Spleen (tissue), 11 donors: ENCODE measurements around the gene KRTAP1-4. TPM values are rescaled to one million over a fixed set of nuclear protein-coding genes. Genes with fewer than 3 reads are reported as not detected.

Experiments
- DNase-seq: peaks from one replicate; pipeline ENCODE4 v3.0.0-alpha.2; 2020
- H3K27ac ChIP-seq, 8 donors: fragments of 200-600 bp; sonication (generic) in 7 of 8; 1 replicate in 4 of 8; 2 replicates in 4 of 8; pipeline versions ENCODE4 v1.5.0 to v1.8.0; 2016 to 2021; ENCODE audit warnings: inconsistent platforms in 4 of 8, mild to moderate bottlenecking in 4 of 8, moderate library complexity in 1 of 8
- H3K27me3 ChIP-seq, 7 donors: fragments of 200-600 bp; sonication (generic) in 6 of 7; replicated peaks in 1 of 7; 1 replicate in 4 of 7; 2 replicates in 3 of 7; pipeline versions ENCODE4 v1.5.0 to v1.8.0; 2016 to 2021; ENCODE audit warnings: inconsistent platforms in 3 of 7, mild to moderate bottlenecking in 1 of 7
- H3K36me3 ChIP-seq, 6 donors: fragments of 200-600 bp; sonication (generic) in 5 of 6; 1 replicate in 4 of 6; 2 replicates in 2 of 6; pipeline versions ENCODE4 v1.5.0 to v1.8.0; 2016 to 2021; ENCODE audit warnings: inconsistent platforms in 2 of 6
- H3K4me1 ChIP-seq, 6 donors: fragments of 200-600 bp; sonication (generic) in 5 of 6; 1 replicate in 3 of 6; 2 replicates in 3 of 6; pipeline versions ENCODE4 v1.5.0 to v1.8.0; 2016 to 2021; ENCODE audit warnings: inconsistent platforms in 3 of 6
- H3K4me3 ChIP-seq, 8 donors: fragments of 200-600 bp; sonication (generic) in 7 of 8; 1 replicate in 4 of 8; 2 replicates in 4 of 8; pipeline versions ENCODE4 v1.5.0 to v1.8.0; 2016 to 2021; ENCODE audit warnings: inconsistent platforms in 4 of 8, mild to moderate bottlenecking in 4 of 8, moderate library complexity in 2 of 8
- H3K9me3 ChIP-seq, 8 donors: fragments of 200-600 bp; sonication (generic) in 7 of 8; 1 replicate in 4 of 8; 2 replicates in 4 of 8; pipeline versions ENCODE4 v1.5.0 to v1.8.0; 2016 to 2021; ENCODE audit warnings: inconsistent platforms in 4 of 8
- CTCF ChIP-seq, 11 experiments: fragments of 200-600 bp in 7 of 11; fragments of 450-650 bp in 4 of 11; sonication (generic) in 4 of 11; IDR thresholded peaks in 8 of 11; conservative IDR thresholded peaks in 3 of 11; 1 replicate in 7 of 11; 2 replicates in 4 of 11; pipeline versions ENCODE4 v1.4.0 to v1.8.0; 2016 to 2021; ENCODE audit warnings: antibody characterized with exemption in 11 of 11, inconsistent platforms in 4 of 11, mild to moderate bottlenecking in 1 of 11
- POLR2A ChIP-seq, 3 donors: fragments of 450-650 bp; IDR thresholded peaks; one replicate each; pipeline ENCODE4 v1.5.1; 2017; ENCODE audit warnings: antibody characterized with exemption in 3 of 3, mild to moderate bottlenecking in 1 of 3
- POLR2AphosphoS5 ChIP-seq, 3 donors: sonication (generic); formaldehyde crosslinking; IDR thresholded peaks; one replicate each; pipeline ENCODE4 v1.5.1; 2017; ENCODE audit warnings: antibody characterized with exemption in 3 of 3
- WGBS, 5 donors: extraction: QIAGEN DNeasy Blood & Tissue Kit in 3 of 5; methylation state at CpG; one replicate each; pipeline versions ENCODE4 v1.1.5 to v1.1.7; 2013 to 2018; 5-methylcytosine and 5-hydroxymethylcytosine counted together
- intact Hi-C: fragments of 100-400 bp; cut with DNase I; formaldehyde crosslinking; loops from one replicate; pipeline ENCODE4 v1.15.0; 2023; ENCODE audit warnings: low total_unique reads
- polyA plus RNA-seq, 3 donors: library from polyadenylated mRNA; stranded (reverse); fragments of 200-250 nt; gene quantifications; one replicate each; pipeline ENCODE4 v1.2.1, GENCODE V29; 2013
- total RNA-seq, 7 donors: library from RNA; depleted of rRNA in 3 of 7; stranded (reverse); fragments of >200 nt in 3 of 7; fragmentation: NEBNext Ultra II Directional in 4 of 7; extraction: Animal tissue kit (Norgen Biotek cat#: 25700) in 4 of 7; gene quantifications; one replicate each; pipeline versions ENCODE4 v1.1.0 to v1.2.1, GENCODE V29; 2016 to 2021
- donor health status: healthy with polysubstance abuse.
- donor health status: DM: no; HTN: no; CAD: no; lungs with moderate emphysema.
- donor health status: DM: no; HTN: no; CAD: no.
- donor health status: Bipolar disorder and iron deficiency.
- donor health status: healthy.
- donor health status: DM: no; HTN: no; CAD: no.
- donor health status: DM: yes; HTN: yes; CAD: no.

KRTAP1-4 gene
- total and polyA plus RNA-seq, 10 donors = not detected

GRCh38 chr17:41026715-41027471, 3.1 kb downstream of the KRTAP1-4 start, which contains the start of gene KRTAP1-5:
KRTAP1-5 (minus strand) TSS chr17:41027208; CDS start chr17:41027155, 53 bp downstream.
- H3K27me3 ChIP-seq = peaks cover 0 to 23% (median 4%) of the 10 kb centered on the region in 7 donors
- no peaks in the 10 kb centered on the region for H3K4me1 ChIP-seq
- intact Hi-C loops = no loop called here
- WGBS, 5 donors = 63 to 84% (median 82%) methylated on average over 5 to 9 of the region's 9 CpGs
- H3K36me3 ChIP-seq = no peaks in the 10 kb centered on the region
- H3K4me3 ChIP-seq = no peak within 1 kb of the TSS
- TF ChIP-seq POLR2AphosphoS5 (IDR thresholded peaks at IDR 0.05) = no peak
- TF ChIP-seq CTCF (IDR thresholded peaks at IDR 0.05 in 8 of 11, conservative IDR thresholded peaks at IDR 0.05 in 3 of 11) = no peak
- TF ChIP-seq POLR2A (IDR thresholded peaks at IDR 0.05) = no peak
- H3K9me3 ChIP-seq = peaks cover 0 to under 1% (median 0%) of the 10 kb centered on the region in 8 donors
- no peak within 1 kb of the TSS for H3K27ac ChIP-seq
- no peak for DNase-seq

- intact Hi-C loops = no loop called here
- 65 to 84% (median 78%) methylated on average over 3 of the region's 3 CpGs for WGBS, 5 donors
- TF ChIP-seq CTCF (IDR thresholded peaks at IDR 0.05 in 8 of 11, conservative IDR thresholded peaks at IDR 0.05 in 3 of 11) (no peak), POLR2AphosphoS5 (IDR thresholded peaks at IDR 0.05) (no peak), POLR2A (IDR thresholded peaks at IDR 0.05) (no peak)
- H3K4me3 ChIP-seq = no peak overlapping the region
- H3K9me3 ChIP-seq = peaks cover 0 to 12% (median 0%) of the 10 kb centered on the region in 8 donors
- H3K27me3 ChIP-seq = peaks cover 0 to 21% (median 2%) of the 10 kb centered on the region in 7 donors
- H3K4me1 ChIP-seq = no peaks in the 10 kb centered on the region
- H3K36me3 ChIP-seq = no peaks in the 10 kb centered on the region
- H3K27ac ChIP-seq = no peak overlapping the region
- DNase-seq = no peak
These were observed 5.3 kb downstream of the KRTAP1-4 start for GRCh38 chr17:41024697-41025096.

- intact Hi-C loops = no loop called here
- no peak for TF ChIP-seq CTCF (IDR thresholded peaks at IDR 0.05 in 8 of 11, conservative IDR thresholded peaks at IDR 0.05 in 3 of 11)
- no peak for TF ChIP-seq POLR2AphosphoS5 (IDR thresholded peaks at IDR 0.05)
- no peak for TF ChIP-seq POLR2A (IDR thresholded peaks at IDR 0.05)
- no peak overlapping the region for H3K4me3 ChIP-seq
These were observed 9.7 kb downstream of the KRTAP1-4 start for GRCh38 chr17:41020336-41020735.

GRCh38 chr17:41019415-41019814, 10.6 kb downstream of the KRTAP1-4 start:
- H3K4me1 ChIP-seq = no peaks in the 10 kb centered on the region
- intact Hi-C loops = no loop called here
- no peaks in the 10 kb centered on the region for H3K27me3 ChIP-seq
- DNase-seq = no peak
- peaks cover 0 to 12% (median 0%) of the 10 kb centered on the region in 8 donors for H3K9me3 ChIP-seq
- H3K27ac ChIP-seq = no peak overlapping the region
- 90 to 100% (median 94%) methylated on average over 3 of the region's 3 CpGs for WGBS, 5 donors
- H3K36me3 ChIP-seq = no peaks in the 10 kb centered on the region
- TF ChIP-seq POLR2A (IDR thresholded peaks at IDR 0.05) (no peak), POLR2AphosphoS5 (IDR thresholded peaks at IDR 0.05) (no peak), CTCF (IDR thresholded peaks at IDR 0.05 in 8 of 11, conservative IDR thresholded peaks at IDR 0.05 in 3 of 11) (no peak)
- H3K4me3 ChIP-seq = no peak overlapping the region

More at GRCh38 chr17:41020336-41020735, 9.7 kb downstream of the KRTAP1-4 start:
- H3K4me1 ChIP-seq = no peaks in the 10 kb centered on the region
- H3K27ac ChIP-seq = no peak overlapping the region
- no peaks in the 10 kb centered on the region for H3K27me3 ChIP-seq
- H3K36me3 ChIP-seq = no peaks in the 10 kb centered on the region
- H3K9me3 ChIP-seq = peaks cover 0 to 12% (median 0%) of the 10 kb centered on the region in 8 donors
- DNase-seq = no peak
